ENCODE results near the gene NFATC4.
A peak's percentile ranks its signal among the peaks of the same experiment; 100 is the strongest.

Gene NFATC4

DNA sequence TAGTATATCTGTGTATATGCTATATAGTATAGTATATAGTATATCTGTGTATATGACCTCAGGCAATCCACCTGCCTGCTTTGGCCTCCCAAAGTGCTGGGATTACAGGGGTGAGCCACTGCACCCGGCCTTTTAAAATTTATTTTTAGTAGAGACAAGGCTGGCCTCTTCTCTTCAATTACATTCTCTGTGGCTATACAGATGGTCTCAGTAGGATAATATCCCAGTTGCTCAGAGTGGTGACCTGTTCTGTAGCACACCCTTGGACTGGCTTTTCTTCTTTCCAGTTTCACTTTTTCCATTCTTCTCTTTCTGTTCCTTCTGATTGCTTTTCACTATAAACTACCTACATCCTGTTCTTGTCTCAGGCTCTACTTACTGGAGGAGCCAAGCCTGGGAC, 3.1 kb upstream of the NFATC4 start:
- no peak for DNase-seq (ENCODE audit: extremely low spot score)
- CTCF ChIA-PET = interaction anchor here (0.7 to 2.3 kb wide), 11 partner anchors 14 to 72 kb away, joined by 3 to 53 read pairs (median 6); partner anchors contain the start of genes CBLN3, CIDEB, DHRS1 and KHNYN
- POLR2A ChIA-PET = no interaction called here
- TF ChIP-seq, protein P1, sequence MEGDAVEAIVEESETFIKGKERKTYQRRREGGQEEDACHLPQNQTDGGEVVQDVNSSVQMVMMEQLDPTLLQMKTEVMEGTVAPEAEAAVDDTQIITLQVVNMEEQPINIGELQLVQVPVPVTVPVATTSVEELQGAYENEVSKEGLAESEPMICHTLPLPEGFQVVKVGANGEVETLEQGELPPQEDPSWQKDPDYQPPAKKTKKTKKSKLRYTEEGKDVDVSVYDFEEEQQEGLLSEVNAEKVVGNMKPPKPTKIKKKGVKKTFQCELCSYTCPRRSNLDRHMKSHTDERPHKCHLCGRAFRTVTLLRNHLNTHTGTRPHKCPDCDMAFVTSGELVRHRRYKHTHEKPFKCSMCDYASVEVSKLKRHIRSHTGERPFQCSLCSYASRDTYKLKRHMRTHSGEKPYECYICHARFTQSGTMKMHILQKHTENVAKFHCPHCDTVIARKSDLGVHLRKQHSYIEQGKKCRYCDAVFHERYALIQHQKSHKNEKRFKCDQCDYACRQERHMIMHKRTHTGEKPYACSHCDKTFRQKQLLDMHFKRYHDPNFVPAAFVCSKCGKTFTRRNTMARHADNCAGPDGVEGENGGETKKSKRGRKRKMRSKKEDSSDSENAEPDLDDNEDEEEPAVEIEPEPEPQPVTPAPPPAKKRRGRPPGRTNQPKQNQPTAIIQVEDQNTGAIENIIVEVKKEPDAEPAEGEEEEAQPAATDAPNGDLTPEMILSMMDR (IDR thresholded peaks at IDR 0.05; ENCODE audit: control extremely low read depth, extremely low read depth, low read depth, missing control alignments) = no peak

DNA sequence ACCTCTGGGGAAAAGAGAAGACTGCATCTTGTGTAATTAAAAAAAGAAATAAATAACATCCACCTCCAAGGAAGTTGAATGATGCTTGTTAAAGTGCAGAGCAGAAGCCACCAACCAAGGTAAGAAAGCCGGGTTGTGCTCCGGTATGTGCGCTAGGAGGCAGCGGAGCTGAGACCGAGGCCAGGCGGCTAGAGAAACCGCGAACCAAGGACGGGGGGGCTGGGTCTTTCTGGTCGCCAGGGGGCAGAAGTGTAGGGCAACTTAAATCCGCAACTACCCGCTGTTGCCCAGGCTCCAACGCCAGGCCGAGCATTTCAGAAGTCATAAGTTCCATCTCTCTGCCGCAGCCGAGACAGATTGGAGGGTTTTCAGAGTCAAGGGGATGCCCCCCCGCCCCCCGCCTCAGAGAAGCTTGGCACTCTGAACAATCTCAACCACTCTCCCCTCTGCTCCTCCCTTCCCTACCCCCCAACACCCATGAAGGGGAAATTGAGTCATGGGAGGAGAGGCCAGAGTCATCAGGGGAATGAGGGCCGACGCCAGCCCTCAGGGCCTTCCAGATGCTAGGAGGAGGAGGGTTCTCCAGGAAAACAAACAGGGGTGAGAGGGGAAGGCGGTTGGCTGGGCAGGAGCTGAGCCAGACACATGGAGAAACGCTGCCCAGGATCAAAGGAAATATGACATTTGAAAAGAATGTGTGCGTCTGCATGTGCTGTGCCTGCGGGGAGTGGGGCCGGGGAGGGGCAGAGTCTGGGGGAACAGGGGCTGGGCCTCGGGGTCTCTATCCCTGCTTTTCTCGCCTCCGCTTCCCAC, 2.2 kb upstream of the NFATC4 start:
- ChIA-PET POLR2A (interaction anchor here (1.0 kb wide), 1 partner anchor 8 kb away, joined by 3 read pairs; no protein-coding TSS in a partner anchor), CTCF (interaction anchor here (0.7 to 2.3 kb wide), 20 partner anchors 9 to 73 kb away, joined by 3 to 53 read pairs (median 4); partner anchors contain the start of genes CBLN3, CIDEB, DHRS1 and KHNYN)
- TF ChIP-seq, protein P1 (IDR thresholded peaks at IDR 0.05; ENCODE audit: control extremely low read depth, extremely low read depth, low read depth, missing control alignments) = peak; percentile 67
- DNase-seq (ENCODE audit: extremely low spot score) = peak; percentile 71

DNA sequence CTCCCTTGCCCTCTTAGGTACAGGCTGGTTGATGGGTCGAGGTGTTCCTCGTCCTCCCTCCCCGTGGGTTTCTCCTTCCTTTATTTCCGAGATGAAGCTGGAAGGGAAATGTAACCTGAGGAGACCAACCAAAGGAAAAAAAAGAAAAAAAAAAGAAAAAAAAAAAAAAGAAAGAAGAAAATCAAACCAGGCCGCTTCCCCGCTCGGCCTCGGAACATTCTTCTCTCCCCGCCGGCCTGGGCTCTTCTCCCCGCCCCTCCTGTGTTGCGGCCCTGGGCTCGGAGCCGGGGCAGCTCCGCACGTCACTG, 1.6 kb upstream of the NFATC4 start:
- TF ChIP-seq, protein P1 (IDR thresholded peaks at IDR 0.05; ENCODE audit: control extremely low read depth, extremely low read depth, low read depth, missing control alignments) = no peak
- ChIA-PET CTCF (interaction anchor here (1.0 to 2.3 kb wide), 15 partner anchors 9 to 71 kb away, joined by 3 to 53 read pairs (median 6); partner anchors contain the start of genes CBLN3, CIDEB, KHNYN and RIPK3), POLR2A (interaction anchor here (1.0 kb wide), 1 partner anchor 8 kb away, joined by 3 read pairs; no protein-coding TSS in a partner anchor)
- no peak for DNase-seq (ENCODE audit: extremely low spot score)

DNA sequence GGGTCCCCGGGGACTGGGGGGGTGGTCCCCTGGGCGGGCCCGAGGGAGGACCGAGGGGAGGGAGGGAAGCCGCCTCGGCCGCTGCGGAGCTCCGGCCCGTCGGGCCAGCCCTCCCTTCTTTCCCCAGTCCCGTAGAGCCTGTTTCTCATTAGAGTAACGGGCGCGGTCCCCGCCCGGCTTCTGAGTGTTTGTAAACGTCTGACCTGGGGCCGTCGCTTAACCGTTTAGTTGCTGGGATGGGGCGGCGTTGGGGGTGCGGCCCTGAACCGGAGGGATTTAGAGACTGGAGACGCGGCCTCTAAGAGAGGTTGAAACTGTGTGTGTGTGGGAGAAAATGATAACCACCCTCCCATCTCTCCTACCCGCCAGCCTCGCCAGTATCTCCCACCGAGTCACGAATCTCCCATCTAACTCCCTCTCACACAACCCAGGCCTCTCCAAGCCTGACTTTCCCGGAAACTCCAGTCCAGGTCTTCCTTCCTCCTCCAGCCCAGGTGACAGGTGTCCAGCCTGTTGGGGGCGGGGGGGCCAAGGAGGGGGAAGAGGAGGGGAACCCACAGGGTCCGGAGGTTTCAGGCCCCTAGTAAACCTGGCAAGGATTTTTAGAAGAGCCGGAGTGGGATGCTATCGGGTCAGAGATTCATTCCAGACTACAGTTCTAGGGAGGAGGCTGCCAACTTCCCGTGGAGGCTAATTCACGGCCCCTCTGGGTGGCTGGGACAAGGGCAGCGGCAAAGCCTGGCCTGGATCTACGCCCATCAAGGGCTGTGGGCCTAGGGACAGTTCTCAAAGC, 1.1 kb upstream of the NFATC4 start:
- POLR2A ChIA-PET = interaction anchor here (1.0 kb wide), 1 partner anchor 9 kb away, joined by 3 read pairs; no protein-coding TSS in a partner anchor
- CTCF ChIA-PET = interaction anchor here (1.0 to 2.3 kb wide), 14 partner anchors 10 to 70 kb away, joined by 3 to 53 read pairs (median 6); partner anchors contain the start of genes CBLN3, CIDEB, KHNYN and RIPK3
- DNase-seq (ENCODE audit: extremely low spot score) = peak; percentile 91
- TF ChIP-seq, protein P1 (IDR thresholded peaks at IDR 0.05; ENCODE audit: control extremely low read depth, extremely low read depth, low read depth, missing control alignments) = no peak

DNA sequence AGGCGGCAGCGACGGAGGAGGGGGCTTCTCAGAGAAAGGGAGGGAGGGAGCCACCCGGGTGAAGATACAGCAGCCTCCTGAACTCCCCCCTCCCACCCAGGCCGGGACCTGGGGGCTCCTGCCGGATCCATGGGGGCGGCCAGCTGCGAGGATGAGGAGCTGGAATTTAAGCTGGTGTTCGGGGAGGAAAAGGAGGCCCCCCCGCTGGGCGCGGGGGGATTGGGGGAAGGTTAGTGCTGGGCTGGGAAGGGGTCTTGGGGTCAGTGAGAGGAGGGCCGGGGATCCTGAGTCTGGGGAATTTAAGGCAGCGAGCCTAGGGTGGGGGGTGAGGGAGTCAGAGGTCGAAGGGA, 203 bp downstream of the NFATC4 start:
- CTCF ChIA-PET = interaction anchor here (0.6 to 1.4 kb wide), 2 partner anchors 18 to 34 kb away, joined by 3 read pairs; no protein-coding TSS in a partner anchor
- POLR2A ChIA-PET = no interaction called here
- TF ChIP-seq, protein P1 (IDR thresholded peaks at IDR 0.05; ENCODE audit: control extremely low read depth, extremely low read depth, low read depth, missing control alignments) = no peak
- DNase-seq (ENCODE audit: extremely low spot score) = peak; percentile 41

DNA sequence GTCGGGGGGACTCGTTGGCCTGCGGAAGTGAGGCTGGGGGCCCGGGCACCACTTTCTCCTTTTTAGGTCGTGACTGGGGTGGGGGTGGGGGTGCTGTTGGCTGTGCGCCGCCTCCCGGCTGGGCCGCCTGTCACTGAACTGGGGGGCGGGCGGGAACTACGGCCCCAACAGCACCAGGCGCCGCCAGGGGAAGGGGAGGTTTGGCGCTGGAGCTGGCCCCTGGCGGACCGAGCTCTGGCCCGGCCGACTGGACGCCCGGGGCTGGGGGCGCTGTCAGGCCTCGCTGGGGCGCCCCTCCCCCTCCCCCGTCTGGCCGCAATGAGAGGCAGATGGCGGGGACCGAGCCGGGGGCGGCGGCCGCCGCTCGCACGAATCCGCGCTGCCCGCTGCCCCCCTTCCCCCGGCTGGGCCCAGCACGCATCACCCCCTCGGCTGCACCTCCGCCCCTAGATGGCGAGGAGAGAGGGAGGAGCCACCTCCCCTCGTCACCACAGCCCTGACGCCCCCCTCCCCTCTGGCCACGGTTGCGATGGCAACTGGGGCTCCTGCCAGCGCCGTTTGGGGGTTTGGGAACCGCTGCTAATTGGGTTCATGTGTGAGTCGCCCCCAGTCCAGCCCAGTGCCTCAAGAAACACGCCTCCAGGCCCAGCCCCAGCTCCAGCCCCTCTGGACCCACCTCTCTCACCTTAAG, 723 bp downstream of the NFATC4 start:
- CTCF ChIA-PET = interaction anchor here (1.4 kb wide), 1 partner anchor 35 kb away, joined by 3 read pairs; no protein-coding TSS in a partner anchor
- DNase-seq (ENCODE audit: extremely low spot score) = peak; percentile 82
- TF ChIP-seq, protein P1 (IDR thresholded peaks at IDR 0.05; ENCODE audit: control extremely low read depth, extremely low read depth, low read depth, missing control alignments) = no peak
- POLR2A ChIA-PET = no interaction called here
